ENCODE measurements around the gene IL11RA. TPM values are rescaled to one million over a fixed set of nuclear protein-coding genes. Genes with fewer than 3 reads are reported as not detected.

The IL11RA gene
- total and polyA plus RNA-seq, 2 experiments from 2014 or later: 44.1 to 52.3 TPM

GRCh38 chr9:34707130-34707529 lies 55.1 kb downstream of the IL11RA start:
- Histone ChIP-seq H3K27me3 (replicated peaks; ENCODE audit: insufficient read depth) (no peaks in the 10 kb centered on the region), H4K20me1 (ENCODE audit: insufficient read depth) (no peaks in the 10 kb centered on the region), H3F3A (ENCODE audit: insufficient read depth) (peaks cover 3% of the 10 kb centered on the region), H3K79me2 (ENCODE audit: insufficient read depth) (no peaks in the 10 kb centered on the region), H3K9ac (no peak overlapping the region), H3K4me1 (ENCODE audit: insufficient read depth) (no peaks in the 10 kb centered on the region), H3K9me2 (ENCODE audit: insufficient read depth) (no peaks in the 10 kb centered on the region), H3K27ac (no peak overlapping the region), H3K4me2 (ENCODE audit: unreplicated experiment) (no peak overlapping the region), H2AFZ (no peak overlapping the region), H3K4me3 (no peak overlapping the region), H3K9me3 (ENCODE audit: low read depth) (no peaks in the 10 kb centered on the region), H3K36me3 (ENCODE audit: low read depth) (no peaks in the 10 kb centered on the region)
- TF ChIP-seq EZH2 (IDR thresholded peaks at IDR 0.05; ENCODE audit: insufficient read depth, poor library complexity, severe bottlenecking) (no peak), EZH2phosphoT487 (IDR thresholded peaks at IDR 0.05; ENCODE audit: insufficient read depth, low read depth) (no peak)
- in situ Hi-C loops (cut with MboI): no loop called here
- DNase-seq: no peak
- 47 to 59% methylated on average over 2 of the region's 2 CpGs for WGBS, 2 experiments (ENCODE audit: low coverage in 1 of 2, low lambda C conversion rate in 2 of 2, missing lambda C conversion rate in 2 of 2)

GRCh38 chr9:34709196-34709978 lies 57.4 kb downstream of the IL11RA start:
- Histone ChIP-seq H3K4me3 (no peak overlapping the region), H3F3A (ENCODE audit: insufficient read depth) (no peaks in the 10 kb centered on the region), H3K79me2 (ENCODE audit: insufficient read depth) (no peaks in the 10 kb centered on the region), H3K4me2 (ENCODE audit: unreplicated experiment) (no peak overlapping the region), H3K9me2 (ENCODE audit: insufficient read depth) (no peaks in the 10 kb centered on the region), H3K9me3 (ENCODE audit: low read depth) (no peaks in the 10 kb centered on the region), H3K36me3 (ENCODE audit: low read depth) (no peaks in the 10 kb centered on the region), H2AFZ (no peak overlapping the region), H3K27me3 (replicated peaks; ENCODE audit: insufficient read depth) (peaks cover 4% of the 10 kb centered on the region; the same call in 1 of the 2 replicates), H4K20me1 (ENCODE audit: insufficient read depth) (no peaks in the 10 kb centered on the region), H3K27ac (no peak overlapping the region), H3K4me1 (ENCODE audit: insufficient read depth) (no peaks in the 10 kb centered on the region), H3K9ac (no peak overlapping the region)
- no peak for DNase-seq
- in situ Hi-C loops (cut with MboI): no loop called here
- no peak for TF ChIP-seq EZH2 (IDR thresholded peaks at IDR 0.05; ENCODE audit: insufficient read depth, poor library complexity, severe bottlenecking)
- TF ChIP-seq EZH2phosphoT487 (IDR thresholded peaks at IDR 0.05; ENCODE audit: insufficient read depth, low read depth): no peak
- 86 to 91% methylated on average over 9 of the region's 9 CpGs for WGBS, 2 experiments (ENCODE audit: low coverage in 1 of 2, low lambda C conversion rate in 2 of 2, missing lambda C conversion rate in 2 of 2)

GRCh38 chr9:34710023-34710422 lies 58.0 kb downstream of the IL11RA start, which contains the start of gene CCL21:
Gene CCL21, minus strand, starts transcription at chr9:34710136. Its CDS starts 70 bp downstream, at chr9:34710066.
- in situ Hi-C loops (cut with MboI): no loop called here
- Histone ChIP-seq H2AFZ (no peak within 1 kb of the TSS), H3K9me2 (ENCODE audit: insufficient read depth) (no peaks in the 10 kb centered on the region), H4K20me1 (ENCODE audit: insufficient read depth) (no peaks in the 10 kb centered on the region), H3K4me3 (no peak within 1 kb of the TSS), H3K79me2 (ENCODE audit: insufficient read depth) (no peaks in the 10 kb centered on the region), H3K9ac (no peak within 1 kb of the TSS), H3K4me1 (ENCODE audit: insufficient read depth) (no peaks in the 10 kb centered on the region), H3K27me3 (replicated peaks; ENCODE audit: insufficient read depth) (peaks cover 4% of the 10 kb centered on the region; the same call in 1 of the 2 replicates), H3F3A (ENCODE audit: insufficient read depth) (no peaks in the 10 kb centered on the region), H3K36me3 (ENCODE audit: low read depth) (no peaks in the 10 kb centered on the region), H3K4me2 (ENCODE audit: unreplicated experiment) (no peak within 1 kb of the TSS), H3K27ac (no peak within 1 kb of the TSS), H3K9me3 (ENCODE audit: low read depth) (no peaks in the 10 kb centered on the region)
- WGBS, 2 experiments (ENCODE audit: low coverage in 1 of 2, low lambda C conversion rate in 2 of 2, missing lambda C conversion rate in 2 of 2): 78 to 89% methylated on average over 2 of the region's 2 CpGs
- TF ChIP-seq EZH2phosphoT487 (IDR thresholded peaks at IDR 0.05; ENCODE audit: insufficient read depth, low read depth) (no peak), EZH2 (IDR thresholded peaks at IDR 0.05; ENCODE audit: insufficient read depth, poor library complexity, severe bottlenecking) (no peak)
- no peak for DNase-seq

Small RNA genes lying within 50 kb of the gene (small RNA-seq; reads per million reads assigned to genes)
- not detected for gene CCL27 (ENCODE audit: low read depth, low replicate concordance)

Other genes starting within 250 kb of the IL11RA start
- 9.1 and 12.3 TPM in 2 replicates for gene FAM219A, start 193.6 kb upstream of the IL11RA start, total RNA-seq (2014; rRNA removed; shearing (Covaris generic))
- gene FAM219A, start 193.6 kb upstream of the IL11RA start, polyA plus RNA-seq (2016; fragmentation: Nextera tagmentation; extraction: Ambion mirVana): 7.6 and 7.8 TPM in 2 replicates
- gene DNAI1, start 193.4 kb upstream of the IL11RA start, total RNA-seq (2014; rRNA removed; shearing (Covaris generic)): not detected in 2 replicates
- not detected in 2 replicates for gene DNAI1, start 193.4 kb upstream of the IL11RA start, polyA plus RNA-seq (2016; fragmentation: Nextera tagmentation; extraction: Ambion mirVana)
- gene ENHO, start 129.2 kb upstream of the IL11RA start, total RNA-seq (2014; rRNA removed; shearing (Covaris generic)): not detected in 2 replicates
- 0.35 TPM in 1 of 2 replicates, not detected in the other for gene ENHO, start 129.2 kb upstream of the IL11RA start, polyA plus RNA-seq (2016; fragmentation: Nextera tagmentation; extraction: Ambion mirVana)
- gene CNTFR, start 62.5 kb upstream of the IL11RA start, total RNA-seq (2014; rRNA removed; shearing (Covaris generic)): not detected in 2 replicates
- not detected in 2 replicates for gene CNTFR, start 62.5 kb upstream of the IL11RA start, polyA plus RNA-seq (2016; fragmentation: Nextera tagmentation; extraction: Ambion mirVana)
- gene RPP25L, start 40.1 kb upstream of the IL11RA start, total RNA-seq (2014; rRNA removed; shearing (Covaris generic)): 16.9 and 28.7 TPM in 2 replicates
- 21.0 and 25.0 TPM in 2 replicates for gene RPP25L, start 40.1 kb upstream of the IL11RA start, polyA plus RNA-seq (2016; fragmentation: Nextera tagmentation; extraction: Ambion mirVana)
- gene DCTN3, start 31.7 kb upstream of the IL11RA start, total RNA-seq (2014; rRNA removed; shearing (Covaris generic)): 77.1 and 130 TPM in 2 replicates
- 148 and 161 TPM in 2 replicates for gene DCTN3, start 31.7 kb upstream of the IL11RA start, polyA plus RNA-seq (2016; fragmentation: Nextera tagmentation; extraction: Ambion mirVana)
- gene ARID3C, start 23.1 kb upstream of the IL11RA start, total RNA-seq (2014; rRNA removed; shearing (Covaris generic)): 0.11 and 0.38 TPM in 2 replicates
- gene ARID3C, start 23.1 kb upstream of the IL11RA start, polyA plus RNA-seq (2016; fragmentation: Nextera tagmentation; extraction: Ambion mirVana): not detected in 2 replicates
- gene SIGMAR1, start 14.4 kb upstream of the IL11RA start, total RNA-seq (2014; rRNA removed; shearing (Covaris generic)): 138 and 148 TPM in 2 replicates
- gene SIGMAR1, start 14.4 kb upstream of the IL11RA start, polyA plus RNA-seq (2016; fragmentation: Nextera tagmentation; extraction: Ambion mirVana): 142 and 147 TPM in 2 replicates
- 22.4 and 25.5 TPM in 2 replicates for gene GALT, start 5.5 kb upstream of the IL11RA start, total RNA-seq (2014; rRNA removed; shearing (Covaris generic))
- gene GALT, start 5.5 kb upstream of the IL11RA start, polyA plus RNA-seq (2016; fragmentation: Nextera tagmentation; extraction: Ambion mirVana): 28.5 and 29.1 TPM in 2 replicates
- gene CCL27, start 10.5 kb downstream of the IL11RA start, total RNA-seq (2014; rRNA removed; shearing (Covaris generic)): not detected in 2 replicates
- 0.48 and 0.50 TPM in 2 replicates for gene CCL27, start 10.5 kb downstream of the IL11RA start, polyA plus RNA-seq (2016; fragmentation: Nextera tagmentation; extraction: Ambion mirVana)
- gene CCL19, start 39.1 kb downstream of the IL11RA start, total RNA-seq (2014; rRNA removed; shearing (Covaris generic)): not detected in 2 replicates
- not detected in 2 replicates for gene CCL19, start 39.1 kb downstream of the IL11RA start, polyA plus RNA-seq (2016; fragmentation: Nextera tagmentation; extraction: Ambion mirVana)
- not detected in 2 replicates for gene CCL21, start 58.0 kb downstream of the IL11RA start, total RNA-seq (2014; rRNA removed; shearing (Covaris generic))
- gene CCL21, start 58.0 kb downstream of the IL11RA start, polyA plus RNA-seq (2016; fragmentation: Nextera tagmentation; extraction: Ambion mirVana): not detected in 2 replicates